Dendritic cell treated with granulocyte-macrophage colony-stimulating factor and Interleukin-4, amounts not matched to agents 40 ng/mL and 50 ng/mL, for 4 days (primary cell): ENCODE data around the gene PARD6G.
A peak's percentile ranks its signal among the peaks of the same experiment; 100 is the strongest.

Source experiments
- H3K27ac Mint-ChIP-seq: one replicate; pipeline ENCODE4 v1.8.0; 2022; ENCODE audit warnings: mild to moderate bottlenecking, mixed read lengths
- H3K27me3 Mint-ChIP-seq: one replicate; pipeline ENCODE4 v1.8.0; 2022; ENCODE audit warnings: mild to moderate bottlenecking, mixed read lengths
- H3K36me3 Mint-ChIP-seq: one replicate; pipeline ENCODE4 v1.8.0; 2022; ENCODE audit warnings: low read depth, mixed read lengths
- H3K4me1 Mint-ChIP-seq: one replicate; pipeline ENCODE4 v1.8.0; 2022; ENCODE audit warnings: low read depth, mixed read lengths
- H3K4me3 Mint-ChIP-seq: one replicate; pipeline ENCODE4 v1.8.0; 2022; ENCODE audit warnings: mild to moderate bottlenecking, moderate library complexity, mixed read lengths
- H3K9me3 Mint-ChIP-seq: one replicate; pipeline ENCODE4 v1.8.0; 2022; ENCODE audit warnings: mixed read lengths
- intact Hi-C: fragments of 100-400 bp; cut with micrococcal nuclease; formaldehyde crosslinking; loops from one replicate; pipeline ENCODE4 v1.15.0; 2022

PARD6G gene

DNA sequence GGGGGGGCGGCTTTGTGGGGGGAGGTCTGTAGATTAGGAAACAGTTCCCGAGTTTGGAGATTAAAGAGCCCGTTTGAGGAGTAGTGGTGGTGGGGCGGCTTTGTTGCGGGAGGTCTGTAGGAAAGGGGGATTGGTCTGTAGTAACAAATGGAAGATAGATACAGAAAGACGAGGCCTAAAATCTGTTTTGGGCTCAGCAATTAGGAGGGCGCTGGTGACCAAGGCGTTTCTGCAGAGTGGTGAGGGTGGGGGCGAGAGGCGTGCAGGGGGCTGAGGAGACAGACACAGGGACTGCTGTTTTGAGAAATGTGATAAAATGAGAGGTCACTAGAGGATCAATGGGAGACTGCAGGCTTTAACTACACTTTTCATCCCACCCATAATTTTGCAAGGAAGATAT, 139.9 kb downstream of the PARD6G start:
- Mint-ChIP-seq H3K27me3 (peaks cover 3% of the 10 kb centered on the region), H3K36me3 (no peaks in the 10 kb centered on the region), H3K27ac (peak overlapping the region; percentile 27), H3K4me3 (no peak overlapping the region), H3K4me1 (peaks cover 10% of the 10 kb centered on the region), H3K9me3 (no peaks in the 10 kb centered on the region)
- intact Hi-C loops = no loop called here
